ENCODE measurements around the gene ZBTB5.

The ZBTB5 gene

DNA sequence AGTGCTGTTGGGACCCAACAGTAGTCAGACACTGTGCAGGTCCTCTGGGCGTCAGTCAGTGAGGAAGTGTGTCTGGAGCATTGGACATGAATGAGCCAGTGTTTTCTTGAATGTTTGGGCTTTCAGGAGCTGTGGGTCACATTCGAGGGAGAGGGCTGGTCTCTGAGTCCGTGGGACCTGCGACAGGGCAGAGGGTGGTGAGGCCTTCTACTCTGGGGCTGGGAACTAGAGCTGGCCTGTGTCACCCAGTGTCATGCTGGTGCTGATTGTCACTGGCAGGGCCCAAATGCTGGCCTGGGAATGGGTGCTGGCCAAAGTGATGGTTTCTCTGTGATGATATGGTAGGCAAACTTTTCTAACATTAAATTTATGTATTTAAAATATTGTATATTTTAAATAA lies 30.8 kb upstream of the ZBTB5 start:
- Histone ChIP-seq H3K9ac (no peak overlapping the region), H3K4me2 (ENCODE audit: low read length) (no peak overlapping the region), H3K9me3 (ENCODE audit: control insufficient read depth, low read length) (no peaks in the 10 kb centered on the region), H3K27me3 (ENCODE audit: control insufficient read depth, insufficient read depth, low read length) (no peaks in the 10 kb centered on the region), H2AFZ (no peak overlapping the region), H3K36me3 (ENCODE audit: control insufficient read depth, insufficient read depth, low read length) (no peaks in the 10 kb centered on the region), H3K4me3 (ENCODE audit: low read depth, low read length) (no peak overlapping the region), H3K4me1 (no peaks in the 10 kb centered on the region), H3K79me2 (no peaks in the 10 kb centered on the region), H3K27ac (no peak overlapping the region)
- TF ChIP-seq CTCF (IDR thresholded peaks at IDR 0.05), result no peak

DNA sequence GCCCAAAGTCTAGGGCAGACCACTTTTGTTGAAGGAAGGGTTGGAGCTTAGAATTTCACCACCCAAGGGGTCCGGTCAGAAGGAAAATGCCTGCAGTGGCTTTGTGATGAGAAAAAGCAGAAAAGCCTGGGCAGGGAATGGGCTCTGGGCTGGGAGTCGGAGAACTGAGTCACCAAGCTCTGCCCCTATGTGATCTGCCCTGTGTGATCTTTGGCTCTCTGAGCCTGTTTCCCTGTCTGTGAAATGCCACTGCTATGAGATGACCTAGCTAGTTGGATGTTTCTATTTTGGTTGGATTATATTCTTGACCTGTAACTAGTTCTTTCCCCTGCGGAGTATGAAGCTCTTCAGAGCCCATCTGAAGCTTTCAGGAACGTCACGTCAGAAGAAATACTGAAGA lies 30.3 kb upstream of the ZBTB5 start:
- Histone ChIP-seq H3K9ac (no peak overlapping the region), H3K27me3 (ENCODE audit: control insufficient read depth, insufficient read depth, low read length) (no peaks in the 10 kb centered on the region), H3K27ac (no peak overlapping the region), H3K4me3 (ENCODE audit: low read depth, low read length) (no peak overlapping the region), H3K4me1 (no peaks in the 10 kb centered on the region), H2AFZ (no peak overlapping the region), H3K4me2 (ENCODE audit: low read length) (no peak overlapping the region), H3K36me3 (ENCODE audit: control insufficient read depth, insufficient read depth, low read length) (no peaks in the 10 kb centered on the region), H3K79me2 (no peaks in the 10 kb centered on the region), H3K9me3 (ENCODE audit: control insufficient read depth, low read length) (no peaks in the 10 kb centered on the region)
- TF ChIP-seq CTCF (IDR thresholded peaks at IDR 0.05), result no peak

GRCh38 chr9:37491939-37492338 lies 26.7 kb upstream of the ZBTB5 start:
- Histone ChIP-seq H3K4me3 (ENCODE audit: low read depth, low read length) (no peak overlapping the region), H3K9me3 (ENCODE audit: control insufficient read depth, low read length) (no peaks in the 10 kb centered on the region), H3K27ac (no peak overlapping the region), H3K4me2 (ENCODE audit: low read length) (no peak overlapping the region), H2AFZ (no peak overlapping the region), H3K27me3 (ENCODE audit: control insufficient read depth, insufficient read depth, low read length) (no peaks in the 10 kb centered on the region), H3K36me3 (ENCODE audit: control insufficient read depth, insufficient read depth, low read length) (no peaks in the 10 kb centered on the region), H3K79me2 (no peaks in the 10 kb centered on the region), H3K9ac (no peak overlapping the region), H3K4me1 (no peaks in the 10 kb centered on the region)
- TF ChIP-seq CTCF (IDR thresholded peaks at IDR 0.05), result no peak

DNA sequence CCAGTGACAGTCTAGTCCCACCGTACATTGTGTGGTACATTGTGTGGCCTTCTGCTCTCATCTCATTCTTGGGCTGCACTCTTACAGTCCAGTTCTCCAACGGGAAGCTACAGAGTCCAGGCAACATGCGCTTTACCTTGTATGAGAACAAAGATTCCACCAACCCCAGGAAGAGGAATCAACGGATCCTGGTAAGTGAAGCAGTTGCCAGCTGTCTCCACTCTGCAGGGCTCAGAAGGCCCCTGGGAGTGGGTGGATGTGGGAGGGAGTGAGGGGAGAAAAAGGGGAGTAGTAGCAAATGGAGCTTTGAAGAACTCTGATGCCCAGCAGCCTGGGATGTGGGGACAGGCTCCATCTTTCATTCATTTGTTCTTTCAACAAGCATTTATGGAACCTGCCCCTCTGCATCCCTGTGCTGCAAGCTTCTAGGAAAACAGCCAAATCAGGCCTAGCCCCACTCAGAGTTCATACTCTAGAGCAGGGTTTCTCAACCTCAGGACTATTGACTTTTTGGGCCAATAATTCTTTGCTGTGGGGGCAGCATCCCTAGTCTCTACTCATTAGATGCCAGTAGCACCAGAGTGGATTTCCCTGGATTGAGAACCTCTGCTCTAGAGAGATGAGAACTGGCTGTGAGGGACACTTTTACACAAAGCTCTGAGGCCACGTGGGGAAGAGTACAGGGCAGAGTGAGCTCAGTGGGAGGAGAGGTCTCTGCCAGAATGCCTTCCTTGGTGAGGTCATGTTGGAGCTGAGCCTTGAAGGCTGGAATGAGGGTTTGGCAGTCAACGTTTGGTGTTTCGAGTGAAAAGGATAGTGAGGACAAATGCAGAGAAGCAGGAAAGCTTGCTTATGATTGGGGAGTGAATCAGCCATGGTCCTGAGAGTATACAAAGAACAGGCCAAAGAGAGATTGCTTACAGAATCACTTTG lies 21.6 kb upstream of the ZBTB5 start:
- Histone ChIP-seq H3K27ac (no peak overlapping the region), H3K9ac (no peak overlapping the region)

More for the DNA sequence above, 21.6 kb upstream of the ZBTB5 start:
- H2AFZ ChIP-seq, result peak overlapping the region; percentile 85
- no peaks in the 10 kb centered on the region for H3K9me3 ChIP-seq (ENCODE audit: control insufficient read depth, low read length)
- no peaks in the 10 kb centered on the region for H3K79me2 ChIP-seq
- H3K27me3 ChIP-seq (ENCODE audit: control insufficient read depth, insufficient read depth, low read length), result no peaks in the 10 kb centered on the region
- H3K4me3 ChIP-seq (ENCODE audit: low read depth, low read length), result no peak overlapping the region
- TF ChIP-seq CTCF (IDR thresholded peaks at IDR 0.05), result no peak
- peaks cover 6% of the 10 kb centered on the region for H3K4me1 ChIP-seq
- peak overlapping the region; percentile 81 for H3K4me2 ChIP-seq (ENCODE audit: low read length)
- no peaks in the 10 kb centered on the region for H3K36me3 ChIP-seq (ENCODE audit: control insufficient read depth, insufficient read depth, low read length)

Measured in parathyroid adenoma (tissue), 2 donors.